ENCODE measurements around the gene IFNA4. TPM values are rescaled to one million over a fixed set of nuclear protein-coding genes. Genes with fewer than 3 reads are reported as not detected.
A peak's percentile ranks its signal among the peaks of the same experiment; 100 is the strongest.
"Not testable (repeated sequence)": the region's sequence is repeated elsewhere in the genome, so short reads cannot be mapped to it uniquely, and the experiment has no call there.

Gene IFNA4
- not detected for total RNA-seq
- polyA plus RNA-seq = not detected
- long read RNA-seq, donor 1 = 0 reads
- long read RNA-seq, donor 2 = 0 reads

GRCh38 chr9:21187487-21187886 lies at the start of gene IFNA4:
TSS of gene IFNA4 (minus strand) at chr9:21187587. CDS start at chr9:21187531, 56 bp downstream.
- H3K4me1 ChIP-seq; intact Hi-C loops (cut with DNase I; ENCODE audit: low total_unique reads); DNase-seq; H3K9me3 ChIP-seq; H3K36me3 ChIP-seq; H3K4me3 ChIP-seq; H3K27me3 ChIP-seq (replicated peaks in 1 of 7); H3K27ac ChIP-seq: not testable (repeated sequence)
- 85 to 93% (median 89%) methylated on average over 3 of the region's 3 CpGs for WGBS, 5 donors

- H3K4me1 ChIP-seq; H3K27ac ChIP-seq; H3K9me3 ChIP-seq; H3K36me3 ChIP-seq; H3K4me3 ChIP-seq; DNase-seq; H3K27me3 ChIP-seq (replicated peaks in 1 of 7); intact Hi-C loops (cut with DNase I; ENCODE audit: low total_unique reads): not testable (repeated sequence)
- 0 to 8% (median 0%) methylated on average over 1 of the region's 1 CpG for WGBS, 5 donors
Observed at GRCh38 chr9:21236360-21236714, 49.0 kb upstream of the IFNA4 start.

GRCh38 chr9:21235468-21236359 lies 48.3 kb upstream of the IFNA4 start:
- H3K36me3 ChIP-seq; intact Hi-C loops (cut with DNase I; ENCODE audit: low total_unique reads); H3K4me3 ChIP-seq; H3K4me1 ChIP-seq; H3K9me3 ChIP-seq; H3K27ac ChIP-seq; H3K27me3 ChIP-seq (replicated peaks in 1 of 7): not testable (repeated sequence)
- 22 to 28% (median 27%) methylated on average over 8 of the region's 8 CpGs for WGBS, 5 donors
- TF ChIP-seq CTCF (IDR thresholded peaks at IDR 0.05 in 8 of 11, conservative IDR thresholded peaks at IDR 0.05 in 3 of 11) = peak in 10 of 11 experiments; percentile 17 to 70 (median 48)
- peak; percentile 56 for DNase-seq

- Histone ChIP-seq H3K27me3 (replicated peaks in 1 of 7) (no peaks in the 10 kb centered on the region), H3K4me1 (peaks cover 0 to 8% (median 3%) of the 10 kb centered on the region in 6 donors), H3K27ac (no peak overlapping the region), H3K36me3 (no peaks in the 10 kb centered on the region), H3K4me3 (no peak overlapping the region), H3K9me3 (no peaks in the 10 kb centered on the region)
- no peak for DNase-seq
- 78 to 90% (median 84%) methylated on average over 3 to 4 of the region's 4 CpGs for WGBS, 5 donors
- intact Hi-C loops (cut with DNase I; ENCODE audit: low total_unique reads) = no loop called here
- TF ChIP-seq CTCF (IDR thresholded peaks at IDR 0.05 in 8 of 11, conservative IDR thresholded peaks at IDR 0.05 in 3 of 11) (no peak), POLR2A (IDR thresholded peaks at IDR 0.05) (no peak), POLR2AphosphoS5 (IDR thresholded peaks at IDR 0.05) (no peak)
Observed at GRCh38 chr9:21234153-21234687, 46.8 kb upstream of the IFNA4 start.

- no peak overlapping the region for H3K4me3 ChIP-seq
- no peaks in the 10 kb centered on the region for H3K9me3 ChIP-seq
- H3K27me3 ChIP-seq (replicated peaks in 1 of 7) = no peaks in the 10 kb centered on the region
- intact Hi-C loops (cut with DNase I; ENCODE audit: low total_unique reads) = no loop called here
- 87 to 100% (median 93%) methylated on average over 2 of the region's 2 CpGs for WGBS, 5 donors
- no peak for DNase-seq
- no peak for TF ChIP-seq POLR2A (IDR thresholded peaks at IDR 0.05)
- no peak for TF ChIP-seq CTCF (IDR thresholded peaks at IDR 0.05 in 8 of 11, conservative IDR thresholded peaks at IDR 0.05 in 3 of 11)
- TF ChIP-seq POLR2AphosphoS5 (IDR thresholded peaks at IDR 0.05) = no peak
- H3K36me3 ChIP-seq = no peaks in the 10 kb centered on the region
- peaks cover 0 to 8% (median 3%) of the 10 kb centered on the region in 6 donors for H3K4me1 ChIP-seq
- H3K27ac ChIP-seq = no peak overlapping the region
Observed at GRCh38 chr9:21233258-21233657, 45.9 kb upstream of the IFNA4 start.
